Stimulated activated CD8-positive, alpha-beta memory T cell treated with anti-CD3 and anti-CD28 coated beads, Interleukin-2, amount 100 ng/mL, for 1 hour (primary cell): ENCODE measurements around the gene SLC7A1.

Source experiments
- DNase-seq, 2 donors: peaks; one replicate each; pipeline ENCODE4 v3.0.0-alpha.2; 2020; ENCODE audit warnings: low read depth in 2 of 2

Gene SLC7A1

GRCh38 chr13:29583073-29583785 is 12.3 kb downstream of the SLC7A1 start:
- no peak for DNase-seq

GRCh38 chr13:29582171-29582570 is 13.3 kb downstream of the SLC7A1 start:
- no peak for DNase-seq

GRCh38 chr13:29581666-29582065 is 13.8 kb downstream of the SLC7A1 start:
- no peak for DNase-seq

GRCh38 chr13:29579094-29579493 is 16.4 kb downstream of the SLC7A1 start:
- DNase-seq, result no peak

GRCh38 chr13:29578300-29579085 is 17.0 kb downstream of the SLC7A1 start:
- no peak for DNase-seq

GRCh38 chr13:29577136-29578051 is 18.1 kb downstream of the SLC7A1 start:
- DNase-seq, result no peak

GRCh38 chr13:29576581-29576980 is 18.9 kb downstream of the SLC7A1 start:
- DNase-seq, result no peak

GRCh38 chr13:29575098-29575497 is 20.4 kb downstream of the SLC7A1 start:
- no peak for DNase-seq

- DNase-seq, result no peak
These were observed 22.3 kb downstream of the SLC7A1 start for GRCh38 chr13:29573190-29573589.

- DNase-seq, result no peak
These were observed 22.9 kb downstream of the SLC7A1 start for GRCh38 chr13:29572575-29572974.

- no peak for DNase-seq
These were observed 23.5 kb downstream of the SLC7A1 start for GRCh38 chr13:29571876-29572570.

- DNase-seq, result no peak
These were observed 25.3 kb downstream of the SLC7A1 start for GRCh38 chr13:29570051-29570654.

- no peak for DNase-seq
These were observed 26.0 kb downstream of the SLC7A1 start for GRCh38 chr13:29569253-29570050.

- DNase-seq, result no peak
These were observed 26.8 kb downstream of the SLC7A1 start for GRCh38 chr13:29568731-29569130.

GRCh38 chr13:29567411-29567810 is 28.1 kb downstream of the SLC7A1 start:
- DNase-seq, result no peak

GRCh38 chr13:29566206-29566605 is 29.3 kb downstream of the SLC7A1 start:
- no peak for DNase-seq

- no peak for DNase-seq
These were observed 30.7 kb downstream of the SLC7A1 start for GRCh38 chr13:29564818-29565217.

GRCh38 chr13:29564373-29564772 is 31.1 kb downstream of the SLC7A1 start:
- DNase-seq, result no peak

GRCh38 chr13:29563941-29564340 is 31.5 kb downstream of the SLC7A1 start:
- DNase-seq, result no peak

- no peak for DNase-seq
These were observed 32.6 kb downstream of the SLC7A1 start for GRCh38 chr13:29562786-29563438.
